Peyer's patch (tissue), 4 donors: ENCODE results near the gene ZNF106.

Experiments used
- CTCF ChIP-seq, 6 experiments: fragments of 450-650 bp in 4 of 6; fragments of 200-600 bp in 2 of 6; sonication (generic) in 1 of 6; IDR thresholded peaks; one replicate each; pipeline ENCODE4 v1.5.1; 2017 to 2019; ENCODE audit warnings: antibody characterized with exemption in 6 of 6, mild to moderate bottlenecking in 3 of 6, moderate library complexity in 1 of 6
- POLR2A ChIP-seq, 2 donors: fragments of 450-650 bp; IDR thresholded peaks; one replicate each; pipeline ENCODE4 v1.5.1; 2017; ENCODE audit warnings: antibody characterized with exemption in 2 of 2, mild to moderate bottlenecking in 2 of 2, moderate library complexity in 2 of 2

- TF ChIP-seq POLR2A (IDR thresholded peaks at IDR 0.05), result no peak
- TF ChIP-seq CTCF (IDR thresholded peaks at IDR 0.05), result no peak
These were observed 19.9 kb downstream of the ZNF106 start for GRCh38 chr15:42471002-42471401.
